ENCODE data around the gene TPRG1L. TPM values are rescaled to one million over a fixed set of nuclear protein-coding genes. Genes with fewer than 3 reads are reported as not detected.

Gene TPRG1L
- total RNA-seq, 1 donor from 2014 or later: 33.7 TPM

DNA sequence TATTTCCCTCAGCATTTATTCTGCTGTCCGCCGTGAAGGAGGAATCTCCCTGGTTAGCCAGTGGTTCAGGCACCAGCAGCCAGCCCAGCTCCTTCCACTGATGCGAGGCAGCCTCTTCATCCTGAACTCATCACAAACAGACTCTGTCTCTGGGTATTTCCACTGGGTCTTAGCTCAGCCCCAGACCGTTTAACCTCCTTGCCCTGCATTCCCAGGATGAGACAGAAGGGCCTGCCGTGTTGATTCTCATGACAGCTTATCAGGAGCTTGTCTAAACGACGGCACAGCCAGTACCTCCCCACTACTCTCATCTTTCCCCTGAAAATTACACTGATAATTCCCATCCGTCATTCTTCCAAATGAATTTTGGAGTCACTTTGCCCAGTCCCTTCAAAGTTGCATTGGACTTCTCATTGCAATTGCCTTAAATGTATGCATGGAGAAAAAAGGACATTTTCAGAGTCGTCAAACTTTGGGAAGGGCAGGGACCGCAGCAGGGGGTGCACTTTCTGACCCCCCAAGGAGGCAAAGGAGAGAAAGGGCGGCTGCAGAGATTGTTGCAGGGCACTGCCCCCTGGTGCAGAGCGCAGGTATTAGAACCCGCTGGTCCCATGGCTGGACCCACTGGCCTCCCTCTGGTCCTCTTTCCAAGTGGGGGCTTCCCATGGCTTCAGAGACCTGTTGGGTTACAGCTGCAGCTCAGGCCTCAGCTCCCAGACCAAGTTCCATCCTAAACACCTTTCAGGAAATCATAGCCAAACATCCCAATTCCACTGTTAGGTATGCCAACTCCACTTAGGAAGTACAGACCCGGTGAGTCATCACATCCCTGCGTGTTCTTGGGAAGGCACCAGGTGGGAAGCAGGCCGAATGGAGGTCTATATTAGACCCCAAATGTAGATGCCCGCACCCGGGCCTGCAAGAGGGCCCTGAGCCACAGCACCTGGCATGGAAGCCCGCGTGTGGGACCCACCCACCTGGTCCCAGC is 9.8 kb upstream of the TPRG1L start:
- no peak for TF ChIP-seq EZH2 (IDR thresholded peaks at IDR 0.05; ENCODE audit: insufficient read depth, low read length)
- TF ChIP-seq, protein P1, sequence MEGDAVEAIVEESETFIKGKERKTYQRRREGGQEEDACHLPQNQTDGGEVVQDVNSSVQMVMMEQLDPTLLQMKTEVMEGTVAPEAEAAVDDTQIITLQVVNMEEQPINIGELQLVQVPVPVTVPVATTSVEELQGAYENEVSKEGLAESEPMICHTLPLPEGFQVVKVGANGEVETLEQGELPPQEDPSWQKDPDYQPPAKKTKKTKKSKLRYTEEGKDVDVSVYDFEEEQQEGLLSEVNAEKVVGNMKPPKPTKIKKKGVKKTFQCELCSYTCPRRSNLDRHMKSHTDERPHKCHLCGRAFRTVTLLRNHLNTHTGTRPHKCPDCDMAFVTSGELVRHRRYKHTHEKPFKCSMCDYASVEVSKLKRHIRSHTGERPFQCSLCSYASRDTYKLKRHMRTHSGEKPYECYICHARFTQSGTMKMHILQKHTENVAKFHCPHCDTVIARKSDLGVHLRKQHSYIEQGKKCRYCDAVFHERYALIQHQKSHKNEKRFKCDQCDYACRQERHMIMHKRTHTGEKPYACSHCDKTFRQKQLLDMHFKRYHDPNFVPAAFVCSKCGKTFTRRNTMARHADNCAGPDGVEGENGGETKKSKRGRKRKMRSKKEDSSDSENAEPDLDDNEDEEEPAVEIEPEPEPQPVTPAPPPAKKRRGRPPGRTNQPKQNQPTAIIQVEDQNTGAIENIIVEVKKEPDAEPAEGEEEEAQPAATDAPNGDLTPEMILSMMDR (IDR thresholded peaks at IDR 0.05; ENCODE audit: insufficient read depth, low read depth, low read length): peak; percentile 59
- H3K27me3 Mint-ChIP-seq (ENCODE audit: low read depth, unreplicated experiment): peaks cover 38% of the 10 kb centered on the region
- Histone ChIP-seq H3K9me3 (ENCODE audit: insufficient read depth, low read depth, low read length) (no peaks in the 10 kb centered on the region), H3K79me2 (ENCODE audit: insufficient read depth, low read length) (no peaks in the 10 kb centered on the region), H3K27me3 (ENCODE audit: insufficient read depth, low read length) (peaks cover 18% of the 10 kb centered on the region), H3K4me2 (ENCODE audit: low read length) (no peak overlapping the region), H3K4me1 (ENCODE audit: insufficient read depth, low read length) (peaks cover 28% of the 10 kb centered on the region), H3K4me3 (ENCODE audit: insufficient read depth, low read depth, low read length) (no peak overlapping the region), H3K27ac (ENCODE audit: low read depth, low read length) (no peak overlapping the region), H4K20me1 (ENCODE audit: insufficient read depth, low read length) (no peaks in the 10 kb centered on the region), H3K9ac (ENCODE audit: low read length) (no peak overlapping the region), H2AFZ (ENCODE audit: low read depth, low read length) (no peak overlapping the region), H3K36me3 (ENCODE audit: insufficient read depth, low read length) (no peaks in the 10 kb centered on the region)
- H3K27ac Mint-ChIP-seq (ENCODE audit: unreplicated experiment): no peak overlapping the region
- no peaks in the 10 kb centered on the region for H3K36me3 Mint-ChIP-seq (ENCODE audit: low read depth, unreplicated experiment)
- no peaks in the 10 kb centered on the region for H3K9me3 Mint-ChIP-seq (ENCODE audit: unreplicated experiment)
- FAIRE-seq: no peak
- no peak for DNase-seq (ENCODE audit: low read depth)
- H3K4me3 Mint-ChIP-seq (ENCODE audit: unreplicated experiment): peak overlapping the region; percentile 22
- peaks cover 16% of the 10 kb centered on the region for H3K4me1 Mint-ChIP-seq (ENCODE audit: low read depth, unreplicated experiment)

DNA sequence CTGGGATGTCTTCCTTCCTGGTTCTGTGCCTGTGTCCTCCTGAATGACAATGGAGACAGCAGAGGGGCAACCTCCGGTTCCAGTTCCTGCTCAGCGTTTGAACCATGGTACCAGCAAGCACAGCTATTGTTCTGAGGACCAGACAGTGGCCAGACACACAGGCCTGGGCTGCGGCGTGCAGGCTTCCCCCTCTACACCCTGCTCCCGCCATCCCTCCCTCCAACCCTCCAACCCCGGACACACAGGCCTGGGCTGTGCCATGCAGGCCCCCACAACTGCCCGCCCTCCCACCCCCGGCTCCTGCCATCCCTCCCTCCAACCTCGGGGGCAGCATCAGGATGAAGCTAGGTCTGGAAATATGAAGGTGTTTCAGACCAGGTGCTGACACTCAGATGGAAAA is 8.0 kb upstream of the TPRG1L start:
- Histone ChIP-seq H2AFZ (ENCODE audit: low read depth, low read length) (no peak overlapping the region), H3K4me2 (ENCODE audit: low read length) (no peak overlapping the region), H3K27me3 (ENCODE audit: insufficient read depth, low read length) (peaks cover 11% of the 10 kb centered on the region), H3K9me3 (ENCODE audit: insufficient read depth, low read depth, low read length) (no peaks in the 10 kb centered on the region), H3K9ac (ENCODE audit: low read length) (no peak overlapping the region), H3K36me3 (ENCODE audit: insufficient read depth, low read length) (no peaks in the 10 kb centered on the region), H3K79me2 (ENCODE audit: insufficient read depth, low read length) (no peaks in the 10 kb centered on the region), H3K4me1 (ENCODE audit: insufficient read depth, low read length) (peaks cover 22% of the 10 kb centered on the region), H3K4me3 (ENCODE audit: insufficient read depth, low read depth, low read length) (no peak overlapping the region), H4K20me1 (ENCODE audit: insufficient read depth, low read length) (no peaks in the 10 kb centered on the region), H3K27ac (ENCODE audit: low read depth, low read length) (no peak overlapping the region)
- H3K36me3 Mint-ChIP-seq (ENCODE audit: low read depth, unreplicated experiment): no peaks in the 10 kb centered on the region
- H3K9me3 Mint-ChIP-seq (ENCODE audit: unreplicated experiment): no peaks in the 10 kb centered on the region
- no peak overlapping the region for H3K27ac Mint-ChIP-seq (ENCODE audit: unreplicated experiment)
- no peak for DNase-seq (ENCODE audit: low read depth)
- peaks cover 16% of the 10 kb centered on the region for H3K4me1 Mint-ChIP-seq (ENCODE audit: low read depth, unreplicated experiment)
- no peak for TF ChIP-seq EZH2 (IDR thresholded peaks at IDR 0.05; ENCODE audit: insufficient read depth, low read length)
- TF ChIP-seq, protein P1 (IDR thresholded peaks at IDR 0.05; ENCODE audit: insufficient read depth, low read depth, low read length): no peak
- no peak for FAIRE-seq
- peaks cover 33% of the 10 kb centered on the region for H3K27me3 Mint-ChIP-seq (ENCODE audit: low read depth, unreplicated experiment)
- no peak overlapping the region for H3K4me3 Mint-ChIP-seq (ENCODE audit: unreplicated experiment)
